Measurements from ENCODE around the gene FSHR.

Gene FSHR

DNA sequence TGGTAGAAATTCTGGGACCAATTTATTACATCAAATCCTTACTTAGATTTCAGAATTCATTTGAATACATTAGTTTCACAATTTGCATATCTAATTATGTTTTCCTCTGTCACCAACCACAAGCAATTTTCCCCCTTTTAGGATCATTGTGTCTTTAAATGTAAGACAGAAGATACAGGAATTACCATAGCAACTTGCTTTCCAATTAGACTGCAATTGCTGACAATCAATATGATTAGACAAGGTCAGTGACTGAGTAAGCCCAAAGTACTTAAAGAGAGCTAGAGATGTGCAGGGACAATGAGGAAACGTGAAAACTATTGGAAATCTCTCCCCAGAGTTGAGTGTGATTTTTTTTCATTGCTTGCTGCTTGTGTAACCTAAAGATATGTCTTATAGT is 121.4 kb downstream of the FSHR start:
- no peak for DNase-seq (ENCODE audit: low spot score)

DNA sequence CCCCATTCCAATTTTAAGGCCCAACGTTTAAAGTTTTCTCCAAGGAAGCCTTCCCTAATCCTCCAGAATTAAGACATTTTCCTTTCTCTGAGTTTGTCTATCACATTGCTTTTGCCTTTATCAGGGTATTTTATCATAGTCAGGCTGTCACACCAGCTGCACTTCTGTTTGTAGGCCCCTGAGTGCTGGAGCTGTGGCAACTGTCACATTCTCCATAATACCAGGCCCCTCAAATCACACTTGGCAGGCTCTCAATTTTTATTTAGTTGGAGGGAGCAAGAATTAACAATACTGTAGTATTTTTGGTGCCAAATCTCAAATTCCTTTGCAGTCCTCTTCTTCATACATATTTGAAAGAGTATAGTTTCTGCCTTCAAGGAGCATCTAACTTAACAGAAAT is 122.2 kb downstream of the FSHR start:
- no peak for DNase-seq (ENCODE audit: low spot score)

DNA sequence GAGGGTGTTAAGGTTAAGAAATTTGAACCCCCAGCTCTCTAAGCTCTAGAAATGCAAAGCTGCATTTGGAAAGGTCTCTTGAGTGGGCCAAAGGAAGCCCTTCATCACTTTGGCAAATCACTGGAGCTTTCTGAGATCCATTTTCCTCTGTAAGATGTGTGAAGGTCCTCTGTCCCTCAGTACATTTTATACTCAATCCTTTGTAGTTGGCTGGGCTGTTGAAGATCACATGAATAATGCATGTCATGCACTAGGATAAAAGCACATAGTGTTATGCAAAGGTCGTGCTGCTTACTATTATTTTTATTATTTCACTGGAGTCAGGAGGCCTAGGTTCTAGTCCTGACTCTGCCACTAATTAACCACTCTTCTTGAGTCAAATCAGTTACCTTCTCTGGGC is 124.9 kb downstream of the FSHR start:
- no peak for DNase-seq (ENCODE audit: low spot score)

DNA sequence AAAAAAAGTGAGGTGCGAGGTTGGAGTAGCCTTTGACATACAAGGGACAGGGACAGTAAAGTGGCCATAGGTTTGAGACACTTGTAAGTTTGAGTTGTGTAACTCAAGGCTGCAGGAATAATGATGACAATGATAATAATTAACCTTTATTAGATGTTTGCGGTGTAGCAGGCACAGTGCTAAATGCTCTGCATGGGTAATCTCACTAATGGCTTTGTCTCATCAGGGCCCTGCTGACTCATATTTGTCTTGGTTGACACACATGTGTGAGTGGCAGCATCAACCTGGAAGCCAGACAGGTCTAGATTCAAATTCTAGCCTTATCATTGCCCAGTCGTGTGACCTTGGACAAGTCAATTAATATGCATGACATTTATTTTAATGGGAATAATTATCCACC is 126.2 kb downstream of the FSHR start:
- DNase-seq (ENCODE audit: low spot score): no peak

DNA sequence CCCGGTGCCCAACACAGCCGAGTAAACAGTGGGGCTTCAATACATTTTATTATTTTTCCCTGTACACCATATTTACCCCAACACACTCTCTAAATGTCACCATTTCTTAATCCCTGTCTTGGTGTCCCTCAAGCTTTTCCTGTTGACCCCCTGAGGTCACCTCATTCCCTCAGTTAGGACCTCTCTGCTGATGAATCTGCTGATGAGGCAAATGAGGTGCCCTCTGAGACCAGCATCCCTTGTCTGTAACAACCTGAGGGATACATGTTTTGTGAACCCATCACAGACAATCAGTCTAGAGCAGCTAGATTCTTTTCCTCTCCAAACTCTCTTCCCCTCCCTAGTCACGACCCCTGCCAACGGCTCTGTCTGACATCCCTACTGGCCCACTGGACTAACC is 127.6 kb downstream of the FSHR start:
- DNase-seq (ENCODE audit: low spot score): no peak

DNA sequence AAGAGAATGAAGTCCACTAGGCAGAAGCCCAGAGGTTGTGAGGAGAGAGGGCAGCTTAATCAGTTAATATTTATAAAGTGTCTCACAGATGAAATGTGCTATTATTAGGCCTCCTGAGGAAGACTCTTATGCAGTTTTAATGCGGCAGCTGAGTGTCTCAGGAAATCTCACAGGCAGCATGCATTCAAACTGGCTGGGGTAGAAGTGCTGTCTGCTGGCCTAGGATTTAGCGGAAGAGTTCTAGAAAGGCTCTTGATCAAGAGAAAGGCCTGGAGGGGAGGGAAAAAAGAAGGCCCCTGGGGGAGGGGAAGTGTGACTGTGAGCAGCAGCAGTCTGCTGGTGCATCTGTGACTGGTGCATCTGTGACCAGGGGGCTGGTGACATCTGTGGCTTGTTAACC is 133.0 kb downstream of the FSHR start:
- no peak for DNase-seq (ENCODE audit: low spot score)

DNA sequence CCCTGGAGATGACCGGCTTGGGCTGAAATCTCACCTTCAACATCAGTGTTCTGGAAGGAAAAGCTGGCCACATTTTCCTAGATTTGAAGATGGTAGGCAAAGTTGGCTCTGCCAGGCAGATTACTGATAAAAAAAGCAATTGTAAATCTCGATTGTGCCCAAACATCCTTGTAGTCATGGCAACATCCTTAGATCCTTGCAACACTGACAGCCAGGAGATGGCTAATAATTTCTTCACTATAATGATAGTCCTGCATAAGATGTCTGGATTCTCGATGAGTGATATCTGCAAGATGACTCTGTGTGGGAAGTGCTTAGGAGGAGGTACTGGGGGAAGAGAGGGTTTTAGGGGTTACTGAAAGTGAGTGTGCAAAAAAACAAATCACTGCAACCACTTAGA is 149.1 kb downstream of the FSHR start:
- no peak for DNase-seq (ENCODE audit: low spot score)

DNA sequence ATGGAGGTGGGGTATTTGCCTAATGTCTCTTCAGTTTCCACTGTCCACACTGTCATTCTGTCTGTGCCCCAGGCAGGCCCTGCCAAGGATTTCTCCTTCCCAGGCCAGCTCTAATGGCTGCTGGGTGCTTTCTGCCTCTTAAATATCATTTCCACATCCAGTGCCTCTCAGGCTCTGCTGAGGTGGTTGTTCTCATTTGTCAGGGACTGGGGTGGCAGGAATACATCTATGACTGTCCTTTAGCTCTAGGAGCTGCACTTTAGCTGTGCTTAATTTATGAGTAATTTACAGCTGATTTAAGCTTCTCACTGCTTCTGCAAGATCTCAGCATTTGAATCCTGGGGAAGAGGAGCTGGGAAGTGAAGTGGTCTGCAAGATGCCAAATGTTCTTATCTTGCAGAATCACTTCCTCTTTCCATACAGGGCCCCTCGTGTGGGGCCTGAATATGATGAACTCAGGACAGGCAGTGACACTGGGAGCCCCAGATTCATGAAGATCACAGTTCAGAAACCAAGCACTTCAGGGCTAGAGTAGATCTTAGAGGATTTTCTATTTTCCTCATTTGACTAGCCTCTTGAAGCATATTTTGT is 150.2 kb downstream of the FSHR start:
- no peak for DNase-seq (ENCODE audit: low spot score)

DNA sequence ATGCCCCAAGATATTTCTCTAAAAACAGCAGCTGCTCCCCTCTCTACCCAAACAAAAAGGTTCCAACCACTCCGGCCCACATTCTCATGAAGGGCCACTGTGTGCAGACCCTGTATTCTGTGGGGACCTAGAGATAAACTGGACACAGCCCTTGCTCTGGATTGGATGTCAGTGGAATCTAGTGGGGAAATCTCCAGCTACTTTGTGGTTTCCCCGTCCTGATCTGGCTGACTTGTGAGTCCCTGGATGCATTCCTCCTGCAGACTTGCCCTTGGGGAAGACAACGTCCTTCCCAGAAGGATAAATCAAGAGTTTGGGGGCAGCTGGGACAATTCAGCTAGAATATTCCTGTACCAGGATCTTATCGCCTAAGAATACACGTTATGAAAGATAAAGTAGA is 151.1 kb downstream of the FSHR start:
- DNase-seq (ENCODE audit: low spot score): no peak

DNA sequence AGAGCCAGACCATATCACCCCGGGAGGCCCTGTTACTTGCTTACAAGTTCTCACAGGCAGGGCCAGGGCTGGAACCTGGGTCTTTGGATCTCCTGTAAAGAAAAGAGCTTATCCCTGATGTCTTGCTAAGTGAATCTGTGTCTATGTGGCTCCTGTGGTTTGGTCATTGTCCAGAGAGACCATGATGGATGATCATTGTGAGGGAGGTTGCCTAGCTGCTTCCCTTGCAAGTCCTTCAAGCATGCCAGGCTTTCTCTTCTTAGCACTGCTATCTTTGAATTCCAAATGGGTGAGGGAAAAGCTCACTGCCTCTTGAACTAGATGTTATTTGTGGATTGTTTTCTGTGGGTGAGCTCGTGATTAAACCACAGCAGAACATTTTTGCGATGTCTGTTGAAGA is 151.6 kb downstream of the FSHR start:
- no peak for DNase-seq (ENCODE audit: low spot score)

DNA sequence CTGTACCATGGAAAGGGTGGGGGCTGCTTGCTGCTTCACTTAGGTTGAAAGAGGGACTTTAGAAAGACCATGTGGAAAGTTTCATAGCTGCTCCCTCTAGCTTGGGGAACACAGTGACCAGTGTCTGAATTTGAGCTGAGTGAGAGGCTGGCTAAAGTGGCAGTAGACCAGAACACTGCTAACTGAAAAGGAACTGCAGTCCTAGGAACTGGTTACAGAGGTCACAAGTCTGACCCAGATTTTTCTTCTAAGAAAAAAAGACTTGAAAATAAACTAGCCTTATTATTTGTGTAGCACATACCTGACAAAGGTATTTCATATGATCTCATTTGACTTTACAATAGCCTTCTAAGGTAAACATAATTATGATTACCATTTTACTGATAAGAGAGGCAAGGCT is 153.6 kb downstream of the FSHR start:
- DNase-seq (ENCODE audit: low spot score): no peak

DNA sequence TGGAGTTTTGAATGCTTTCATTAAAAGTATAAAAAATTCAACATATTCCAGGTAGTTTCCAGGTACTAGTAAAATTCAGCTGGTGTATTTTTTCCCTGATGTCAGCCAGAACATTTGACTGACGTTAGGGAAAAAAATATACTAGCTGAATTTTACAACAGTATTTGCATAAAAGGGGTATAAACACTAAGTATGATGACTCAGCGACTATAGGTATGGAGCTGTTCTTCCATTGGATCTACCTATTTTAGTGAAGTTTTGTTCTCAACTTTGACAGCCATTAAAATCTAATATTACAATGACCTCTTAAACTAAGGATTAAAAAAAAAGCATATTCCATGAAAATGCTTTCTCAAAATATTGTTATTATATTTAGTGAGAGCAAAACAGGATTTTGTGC is 155.9 kb downstream of the FSHR start:
- DNase-seq (ENCODE audit: low spot score): no peak

DNA sequence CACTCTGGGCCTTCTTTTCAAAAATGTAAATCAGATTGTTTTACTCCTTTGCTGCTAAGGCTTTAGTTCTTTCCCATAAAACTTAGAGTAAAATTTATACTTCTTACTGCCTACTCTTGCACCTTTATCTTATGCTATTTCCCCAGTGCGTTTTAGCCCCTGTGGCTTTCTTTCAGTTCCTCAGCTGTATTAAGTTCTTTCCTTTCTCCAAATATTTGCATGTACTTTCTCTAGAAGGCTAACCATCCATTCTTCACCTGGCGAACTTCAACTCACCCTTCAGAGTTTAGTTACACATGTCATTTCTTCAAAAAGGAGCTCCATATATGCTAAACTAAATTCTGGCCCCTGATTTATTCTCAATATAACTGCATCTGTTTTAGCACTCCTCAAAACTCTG is 160.7 kb downstream of the FSHR start:
- no peak for DNase-seq (ENCODE audit: low spot score)

DNA sequence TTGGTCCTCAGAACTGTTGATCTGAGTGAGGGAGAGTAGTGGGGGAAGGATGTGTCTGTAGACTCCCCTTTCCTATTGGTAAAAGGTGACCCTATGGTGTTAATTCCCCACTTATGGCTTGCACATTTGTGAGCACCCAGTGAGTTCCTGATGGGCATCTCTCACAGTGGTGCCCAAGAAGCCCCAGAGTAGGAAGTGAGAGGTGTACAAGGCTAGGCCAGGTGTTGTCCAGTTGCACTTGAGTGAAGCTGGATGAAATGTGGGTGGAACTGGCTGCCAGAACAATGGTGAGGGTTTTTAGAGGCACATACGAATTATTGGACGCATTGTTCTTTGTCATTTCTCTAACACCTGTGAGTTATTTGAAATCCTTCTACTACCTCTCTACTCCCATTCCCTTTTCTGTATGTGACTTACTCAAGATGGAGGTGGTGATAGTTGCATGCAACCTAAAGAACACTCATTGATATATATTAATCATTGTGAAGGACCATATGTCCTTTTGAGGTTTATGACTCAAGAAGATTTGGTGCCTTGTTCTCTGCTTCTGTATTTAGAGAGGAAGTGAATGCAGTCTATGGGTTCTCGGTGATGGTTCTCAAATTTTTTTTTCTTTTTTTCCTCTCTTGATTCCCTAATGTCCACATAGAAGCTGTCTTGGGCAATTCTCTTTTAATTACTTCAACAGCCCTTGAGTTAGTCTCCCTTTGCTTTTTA is 162.7 kb downstream of the FSHR start:
- no peak for DNase-seq (ENCODE audit: low spot score)

DNA sequence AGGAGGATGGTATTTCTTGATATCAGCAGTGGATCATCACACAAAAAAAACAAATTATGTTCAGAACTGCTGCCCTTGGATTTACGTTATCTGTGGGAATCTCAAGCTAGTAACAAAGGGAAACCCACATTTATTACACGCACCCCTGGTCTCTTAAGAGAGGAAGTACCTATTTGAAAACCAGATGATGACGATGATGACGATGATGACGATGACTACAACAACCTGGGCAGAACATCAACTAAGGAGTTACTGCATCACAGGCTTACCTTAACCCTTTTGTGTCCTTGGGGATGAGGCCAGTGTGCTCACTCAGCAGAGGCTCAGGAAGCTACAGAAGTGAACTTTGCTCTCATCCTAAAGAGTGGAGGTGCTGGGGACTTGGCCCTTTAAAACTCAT is 169.4 kb downstream of the FSHR start:
- DNase-seq (ENCODE audit: low spot score): no peak

DNA sequence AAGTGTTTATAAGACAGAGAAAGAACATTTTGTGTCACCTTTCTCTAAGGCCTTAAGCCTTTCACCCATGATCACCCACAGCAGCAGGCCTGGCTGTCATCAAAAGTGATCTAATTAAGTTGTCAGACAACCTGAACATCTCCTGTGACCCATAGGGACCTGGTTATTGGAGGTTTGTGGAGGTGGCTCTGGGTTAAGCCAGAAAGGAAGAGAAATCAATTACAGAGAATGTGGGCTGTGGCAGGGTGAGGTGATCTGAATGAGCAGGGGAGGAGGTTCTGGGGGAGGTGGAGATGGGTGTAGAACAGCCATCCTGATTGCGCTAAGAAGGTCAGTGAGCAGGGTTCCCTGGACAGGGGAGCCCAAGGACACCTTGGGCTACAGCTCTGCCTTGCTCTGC is 170.8 kb downstream of the FSHR start:
- DNase-seq (ENCODE audit: low spot score): no peak

DNA sequence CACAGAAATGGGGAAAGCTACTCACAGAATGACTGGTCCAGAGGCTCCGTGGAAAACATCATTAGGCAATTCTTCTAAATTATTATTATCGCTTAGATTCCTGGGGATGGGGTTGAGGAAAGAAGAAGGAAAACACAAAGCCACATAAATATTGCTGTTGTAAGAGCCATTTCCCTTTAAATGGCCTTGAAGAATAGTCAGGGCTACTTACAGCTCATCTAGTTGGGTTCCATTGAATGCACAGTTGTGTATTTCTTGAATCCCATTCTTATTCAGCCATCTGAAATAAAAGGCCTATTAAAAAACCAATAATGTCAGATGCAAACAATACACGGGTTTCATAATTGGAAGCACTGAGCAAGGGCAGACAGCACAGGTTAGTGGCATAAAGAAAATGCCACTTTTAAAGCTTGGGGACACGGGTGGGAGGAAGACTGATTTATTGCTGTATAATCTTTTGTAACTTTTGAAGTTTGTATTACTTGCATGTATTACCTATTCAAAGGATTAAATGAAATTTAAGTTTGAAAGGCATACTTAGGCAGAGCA is 171.4 kb downstream of the FSHR start:
- no peak for DNase-seq (ENCODE audit: low spot score)

DNA sequence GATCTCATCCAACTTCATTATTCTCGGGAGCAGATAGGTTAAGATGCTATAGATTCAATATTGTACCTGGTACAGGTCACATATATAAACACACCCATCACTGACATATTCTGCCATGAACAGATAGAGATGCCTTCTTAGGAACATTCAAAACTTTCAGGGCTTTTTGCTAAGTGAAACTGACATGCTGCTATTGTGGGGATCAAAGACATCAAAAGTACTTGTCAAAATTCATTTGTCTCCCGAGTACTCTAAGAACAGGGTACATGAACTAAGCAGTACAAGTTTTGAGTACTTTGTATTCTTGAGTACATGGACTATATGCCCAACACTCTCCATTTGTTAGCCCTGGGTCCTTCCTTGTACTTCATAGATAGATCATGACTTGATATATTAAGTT is 173.5 kb downstream of the FSHR start:
- DNase-seq (ENCODE audit: low spot score): no peak

DNA sequence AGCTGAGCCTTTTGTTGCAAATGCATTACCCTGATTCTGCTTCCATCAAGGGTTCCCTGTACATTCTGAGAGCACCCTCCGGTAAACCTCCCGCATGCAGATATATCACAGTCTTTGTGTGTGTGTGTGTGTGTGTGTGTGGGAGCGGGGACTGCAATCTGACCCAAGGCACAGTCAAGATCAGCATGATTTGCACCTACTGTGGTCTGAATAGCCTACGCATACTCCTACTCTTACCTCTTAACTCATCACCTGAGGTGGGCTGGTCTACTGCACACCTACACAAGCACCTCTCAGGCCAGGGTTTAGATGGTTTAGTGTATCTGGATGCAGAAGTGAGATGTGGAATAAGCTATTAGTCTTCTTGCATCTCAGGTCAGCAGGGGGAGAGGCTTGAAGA is 174.6 kb downstream of the FSHR start:
- DNase-seq (ENCODE audit: low spot score): no peak

DNA sequence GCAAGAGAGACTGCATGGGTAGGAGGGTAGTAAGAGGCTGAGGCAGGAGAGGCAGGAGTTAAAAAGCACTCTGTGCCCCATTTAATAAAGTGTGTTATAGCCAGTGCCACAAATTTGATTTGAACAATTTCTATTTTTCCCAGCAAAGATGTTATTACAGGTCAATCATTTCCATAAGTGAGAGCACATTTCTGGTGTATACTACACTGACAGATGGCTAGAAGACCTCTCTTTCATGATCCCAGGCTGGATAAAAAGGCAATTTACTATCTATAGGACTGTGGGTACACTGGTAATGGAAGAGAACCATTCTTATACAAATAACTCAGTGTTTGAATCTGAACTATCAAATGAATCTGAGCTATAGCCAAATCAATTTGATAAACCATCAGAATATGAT is 176.2 kb downstream of the FSHR start:
- no peak for DNase-seq (ENCODE audit: low spot score)

DNA sequence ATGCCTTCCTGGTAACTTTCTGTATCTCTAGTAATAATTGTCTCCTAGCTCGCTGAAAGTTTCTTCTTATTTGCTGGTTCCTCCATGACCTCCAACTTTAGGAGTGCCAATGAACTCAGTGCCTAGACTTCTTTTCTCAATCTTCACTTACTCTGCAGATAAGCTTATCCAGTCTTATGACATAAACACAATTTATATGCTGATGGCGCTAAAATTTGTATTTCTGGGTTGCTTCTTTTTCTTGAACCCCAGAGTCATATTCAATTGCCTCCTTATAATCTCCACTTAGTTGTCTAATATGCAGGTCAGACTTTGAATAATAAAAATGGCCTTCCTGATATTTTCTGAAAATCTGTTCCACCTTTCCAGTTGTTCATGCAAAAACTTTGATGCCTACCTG is 182.5 kb downstream of the FSHR start:
- DNase-seq (ENCODE audit: low spot score): no peak

DNA sequence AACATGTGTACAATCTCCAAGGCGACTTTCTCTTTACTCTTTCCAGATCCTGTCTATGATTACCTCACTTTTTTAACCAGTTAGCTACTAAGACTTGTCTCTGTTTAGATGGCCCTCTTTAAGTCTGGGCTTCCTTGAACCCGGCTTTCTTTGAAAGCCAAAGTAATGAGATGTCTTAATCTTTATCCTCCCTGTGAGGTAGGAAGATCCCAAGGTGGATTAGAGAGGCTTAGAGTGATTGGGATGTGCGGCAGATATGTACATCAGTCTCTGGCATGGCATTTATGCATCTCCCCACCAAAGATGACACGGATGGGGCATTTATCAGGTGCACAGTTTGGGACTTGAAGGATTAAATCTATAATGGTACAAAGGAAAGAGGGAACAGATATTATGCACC is 186.3 kb downstream of the FSHR start:
- DNase-seq (ENCODE audit: low spot score): no peak

DNA sequence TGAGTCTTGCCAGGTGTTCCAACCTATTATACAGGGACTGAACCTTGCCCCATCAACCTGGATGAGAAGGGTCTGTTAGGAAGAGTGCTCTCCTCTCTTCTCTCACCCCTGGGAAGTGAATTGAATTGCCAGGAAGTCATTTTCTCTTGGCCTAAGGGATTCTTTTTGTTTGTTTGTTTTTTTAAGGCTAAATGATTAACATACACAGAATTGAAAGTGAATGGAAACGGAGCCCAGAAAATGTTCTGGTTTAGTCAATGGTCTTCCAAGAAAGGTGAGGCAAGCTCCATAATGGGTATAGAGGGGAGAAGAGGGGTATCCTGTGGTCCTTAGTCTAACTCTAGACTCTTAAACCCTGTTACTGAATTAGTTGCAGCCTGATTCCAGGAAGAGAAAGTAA is 189.1 kb downstream of the FSHR start:
- no peak for DNase-seq (ENCODE audit: low spot score)

DNA sequence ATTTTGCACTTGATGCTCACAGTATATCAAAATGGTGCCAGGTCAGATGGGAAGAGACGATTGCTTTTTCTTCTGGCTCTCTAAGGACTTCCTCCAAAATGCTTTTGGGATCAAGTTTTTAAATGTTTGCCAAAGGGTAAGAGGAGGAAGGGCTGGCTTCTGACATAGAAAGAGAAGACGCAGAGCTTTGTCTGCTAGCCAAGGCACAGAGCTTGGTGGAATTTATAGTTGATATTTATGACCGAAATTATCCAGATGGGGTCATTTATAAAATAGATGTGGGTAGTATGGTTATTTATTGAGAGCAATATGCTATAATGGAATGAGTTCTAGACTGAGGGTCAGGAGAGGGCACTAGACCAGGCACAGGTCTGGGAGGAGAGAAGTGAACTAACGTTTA is 193.3 kb downstream of the FSHR start:
- DNase-seq (ENCODE audit: low spot score): no peak
